Ishikawa (cell line): ENCODE results near the gene SLC35E3.

ENCODE experiments used
- TAF1 ChIP-seq: IDR thresholded peaks from 2 replicates; pipeline ENCODE4 v1.6.1; 2012; ENCODE audit warnings: low read depth, mild to moderate bottlenecking
- TF ChIP-seq, protein P1 (sequence below): IDR thresholded peaks from 2 replicates; pipeline ENCODE4 v1.6.1; 2012

DNA sequence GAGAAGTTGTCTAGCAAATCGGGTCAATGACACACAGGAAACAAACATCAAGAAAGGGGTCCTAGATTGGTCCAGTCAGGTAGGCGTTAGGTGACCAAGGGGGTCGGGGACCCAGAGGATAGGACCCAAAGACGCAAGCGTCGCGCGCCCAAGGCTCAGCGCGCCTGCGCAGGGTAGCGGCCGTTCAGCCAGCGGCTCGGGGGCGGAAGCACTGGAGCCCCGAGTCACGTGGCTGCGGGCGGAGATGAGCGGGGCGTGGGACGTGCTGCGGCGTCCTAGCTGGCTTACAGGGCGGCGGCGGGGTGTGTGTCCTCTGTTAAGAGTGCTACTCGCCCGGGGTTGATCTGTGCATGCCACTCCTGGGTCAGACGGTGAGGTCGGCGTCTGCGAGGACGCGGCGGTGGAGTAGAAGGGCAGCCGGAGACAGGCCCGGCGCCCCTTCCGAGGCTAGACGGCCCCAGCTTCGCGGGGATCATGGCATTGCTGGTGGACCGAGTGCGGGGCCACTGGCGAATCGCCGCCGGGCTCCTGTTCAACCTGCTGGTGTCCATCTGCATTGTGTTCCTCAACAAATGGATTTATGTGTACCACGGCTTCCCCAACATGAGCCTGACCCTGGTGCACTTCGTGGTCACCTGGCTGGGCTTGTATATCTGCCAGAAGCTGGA, at the start of gene SLC35E3:
- TF ChIP-seq TAF1 = peak; percentile 90
- TF ChIP-seq, protein P1, sequence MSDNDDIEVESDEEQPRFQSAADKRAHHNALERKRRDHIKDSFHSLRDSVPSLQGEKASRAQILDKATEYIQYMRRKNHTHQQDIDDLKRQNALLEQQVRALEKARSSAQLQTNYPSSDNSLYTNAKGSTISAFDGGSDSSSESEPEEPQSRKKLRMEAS = peak; percentile 94
